ENCODE data around the gene SCN4A. TPM values are rescaled to one million over a fixed set of nuclear protein-coding genes. Genes with fewer than 3 reads are reported as not detected.

The SCN4A gene
- polyA plus RNA-seq, 1 donor from 2014 or later: not detected

- Histone ChIP-seq H3K79me2 (replicated peaks; ENCODE audit: insufficient read depth, low read length) (no peaks in the 10 kb centered on the region), H3K4me3 (ENCODE audit: low read length) (no peak overlapping the region), H3K9me2 (ENCODE audit: insufficient read depth, low read length) (no peaks in the 10 kb centered on the region), H3K9ac (ENCODE audit: low read length) (no peak overlapping the region), H3K27ac (ENCODE audit: low read length) (no peak overlapping the region), H2AFZ (ENCODE audit: low read depth, low read length) (no peak overlapping the region), H3K4me2 (ENCODE audit: low read length) (no peak overlapping the region), H3K9me3 (ENCODE audit: low read length) (no peaks in the 10 kb centered on the region), H3K27me3 (ENCODE audit: insufficient read depth, low read depth, low read length) (no peaks in the 10 kb centered on the region), H3F3A (ENCODE audit: insufficient read depth, low read length, poor library complexity, severe bottlenecking) (no peaks in the 10 kb centered on the region), H3K36me3 (ENCODE audit: insufficient read depth, low read length) (no peaks in the 10 kb centered on the region), H4K20me1 (ENCODE audit: insufficient read depth) (no peaks in the 10 kb centered on the region)
- TF ChIP-seq, protein P1, sequence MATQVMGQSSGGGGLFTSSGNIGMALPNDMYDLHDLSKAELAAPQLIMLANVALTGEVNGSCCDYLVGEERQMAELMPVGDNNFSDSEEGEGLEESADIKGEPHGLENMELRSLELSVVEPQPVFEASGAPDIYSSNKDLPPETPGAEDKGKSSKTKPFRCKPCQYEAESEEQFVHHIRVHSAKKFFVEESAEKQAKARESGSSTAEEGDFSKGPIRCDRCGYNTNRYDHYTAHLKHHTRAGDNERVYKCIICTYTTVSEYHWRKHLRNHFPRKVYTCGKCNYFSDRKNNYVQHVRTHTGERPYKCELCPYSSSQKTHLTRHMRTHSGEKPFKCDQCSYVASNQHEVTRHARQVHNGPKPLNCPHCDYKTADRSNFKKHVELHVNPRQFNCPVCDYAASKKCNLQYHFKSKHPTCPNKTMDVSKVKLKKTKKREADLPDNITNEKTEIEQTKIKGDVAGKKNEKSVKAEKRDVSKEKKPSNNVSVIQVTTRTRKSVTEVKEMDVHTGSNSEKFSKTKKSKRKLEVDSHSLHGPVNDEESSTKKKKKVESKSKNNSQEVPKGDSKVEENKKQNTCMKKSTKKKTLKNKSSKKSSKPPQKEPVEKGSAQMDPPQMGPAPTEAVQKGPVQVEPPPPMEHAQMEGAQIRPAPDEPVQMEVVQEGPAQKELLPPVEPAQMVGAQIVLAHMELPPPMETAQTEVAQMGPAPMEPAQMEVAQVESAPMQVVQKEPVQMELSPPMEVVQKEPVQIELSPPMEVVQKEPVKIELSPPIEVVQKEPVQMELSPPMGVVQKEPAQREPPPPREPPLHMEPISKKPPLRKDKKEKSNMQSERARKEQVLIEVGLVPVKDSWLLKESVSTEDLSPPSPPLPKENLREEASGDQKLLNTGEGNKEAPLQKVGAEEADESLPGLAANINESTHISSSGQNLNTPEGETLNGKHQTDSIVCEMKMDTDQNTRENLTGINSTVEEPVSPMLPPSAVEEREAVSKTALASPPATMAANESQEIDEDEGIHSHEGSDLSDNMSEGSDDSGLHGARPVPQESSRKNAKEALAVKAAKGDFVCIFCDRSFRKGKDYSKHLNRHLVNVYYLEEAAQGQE (IDR thresholded peaks at IDR 0.05; ENCODE audit: borderline replicate concordance): no peak
- TF ChIP-seq MXI1 (conservative IDR thresholded peaks at IDR 0.05; ENCODE audit: poor library complexity, severe bottlenecking): no peak
- no peak for TF ChIP-seq EZH2 (IDR thresholded peaks at IDR 0.05; ENCODE audit: borderline replicate concordance, insufficient read depth, low read length, poor library complexity, severe bottlenecking)
These were observed 42.6 kb downstream of the SCN4A start for GRCh38 chr17:63929860-63930766.

- Histone ChIP-seq H3K4me2 (ENCODE audit: low read length) (no peak overlapping the region), H3K4me3 (ENCODE audit: low read length) (no peak overlapping the region), H3K79me2 (replicated peaks; ENCODE audit: insufficient read depth, low read length) (no peaks in the 10 kb centered on the region), H3K36me3 (ENCODE audit: insufficient read depth, low read length) (no peaks in the 10 kb centered on the region), H3K27me3 (ENCODE audit: insufficient read depth, low read depth, low read length) (no peaks in the 10 kb centered on the region), H3K9me2 (ENCODE audit: insufficient read depth, low read length) (no peaks in the 10 kb centered on the region), H3K9me3 (ENCODE audit: low read length) (no peaks in the 10 kb centered on the region), H4K20me1 (ENCODE audit: insufficient read depth) (no peaks in the 10 kb centered on the region), H3K9ac (ENCODE audit: low read length) (no peak overlapping the region), H2AFZ (ENCODE audit: low read depth, low read length) (no peak overlapping the region), H3F3A (ENCODE audit: insufficient read depth, low read length, poor library complexity, severe bottlenecking) (no peaks in the 10 kb centered on the region), H3K27ac (ENCODE audit: low read length) (no peak overlapping the region)
- TF ChIP-seq EZH2 (IDR thresholded peaks at IDR 0.05; ENCODE audit: borderline replicate concordance, insufficient read depth, low read length, poor library complexity, severe bottlenecking) (no peak), MXI1 (conservative IDR thresholded peaks at IDR 0.05; ENCODE audit: poor library complexity, severe bottlenecking) (no peak), CTCF (IDR thresholded peaks at IDR 0.05; ENCODE audit: poor library complexity, severe bottlenecking) (no peak), SMC3 (conservative IDR thresholded peaks at IDR 0.05; ENCODE audit: poor library complexity) (no peak), POLR2AphosphoS5 (IDR thresholded peaks at IDR 0.05) (no peak), RAD21 (conservative IDR thresholded peaks at IDR 0.05) (no peak), TAF1 (IDR thresholded peaks at IDR 0.05; ENCODE audit: low read depth) (no peak), EP300 (conservative IDR thresholded peaks at IDR 0.05; ENCODE audit: poor library complexity, severe bottlenecking) (no peak)
- TF ChIP-seq, protein P1 (IDR thresholded peaks at IDR 0.05; ENCODE audit: borderline replicate concordance): no peak
These were observed 43.6 kb downstream of the SCN4A start for GRCh38 chr17:63928966-63929695.

All from neural cell (in vitro differentiated cells).